Fibroblast of skin of right biceps (primary cell): ENCODE data around the gene SNX6.
"Not testable (repeated sequence)": the region's sequence is repeated elsewhere in the genome, so short reads cannot be mapped to it uniquely, and the experiment has no call there.

Source experiments
- DNase-seq: peaks from one replicate; pipeline ENCODE4 v3.0.0-alpha.2; 2013

Gene SNX6

DNA sequence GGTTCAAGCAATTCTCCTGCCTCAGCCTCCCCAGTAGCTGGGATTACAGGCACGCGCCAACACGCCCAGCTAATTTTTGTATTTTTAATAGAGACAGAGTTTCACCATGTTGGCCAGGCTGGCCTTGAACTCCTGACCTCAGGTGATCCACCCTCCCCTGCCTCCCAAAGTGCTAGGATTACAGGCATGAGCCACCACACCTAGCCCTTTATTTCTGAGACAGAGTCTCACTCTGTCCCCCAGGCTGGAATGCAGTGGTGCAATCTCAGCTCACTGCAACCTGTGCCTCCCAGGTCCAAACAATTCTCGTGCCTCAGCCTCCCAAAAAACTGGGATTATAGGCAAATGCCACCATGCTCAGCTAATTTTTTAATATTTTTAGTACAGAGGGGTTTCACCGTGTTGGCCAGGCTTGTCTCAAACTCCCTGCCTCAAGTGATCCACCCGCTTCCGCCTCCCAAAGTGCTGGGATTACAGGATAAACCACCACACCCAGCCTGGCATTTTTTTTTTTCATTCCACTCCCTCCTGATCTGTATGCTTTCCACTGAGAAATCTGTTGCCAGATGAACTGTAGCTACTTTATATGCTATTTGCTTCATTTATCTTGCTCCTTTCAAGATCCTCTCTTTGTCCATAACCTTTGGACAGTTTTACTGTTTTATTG, 109.5 kb downstream of the SNX6 start:
- not testable (repeated sequence) for DNase-seq
